ENCODE measurements around the gene GPR89B.
"Not testable (repeated sequence)": the region's sequence is repeated elsewhere in the genome, so short reads cannot be mapped to it uniquely, and the experiment has no call there.

- TF ChIP-seq POLR2A, CTCF (IDR thresholded peaks at IDR 0.05): not testable (repeated sequence)
These were observed 64.7 kb downstream of the GPR89B start for GRCh38 chr1:147992916-147993315.
